ENCODE data around the gene INTS6.

The INTS6 gene

DNA sequence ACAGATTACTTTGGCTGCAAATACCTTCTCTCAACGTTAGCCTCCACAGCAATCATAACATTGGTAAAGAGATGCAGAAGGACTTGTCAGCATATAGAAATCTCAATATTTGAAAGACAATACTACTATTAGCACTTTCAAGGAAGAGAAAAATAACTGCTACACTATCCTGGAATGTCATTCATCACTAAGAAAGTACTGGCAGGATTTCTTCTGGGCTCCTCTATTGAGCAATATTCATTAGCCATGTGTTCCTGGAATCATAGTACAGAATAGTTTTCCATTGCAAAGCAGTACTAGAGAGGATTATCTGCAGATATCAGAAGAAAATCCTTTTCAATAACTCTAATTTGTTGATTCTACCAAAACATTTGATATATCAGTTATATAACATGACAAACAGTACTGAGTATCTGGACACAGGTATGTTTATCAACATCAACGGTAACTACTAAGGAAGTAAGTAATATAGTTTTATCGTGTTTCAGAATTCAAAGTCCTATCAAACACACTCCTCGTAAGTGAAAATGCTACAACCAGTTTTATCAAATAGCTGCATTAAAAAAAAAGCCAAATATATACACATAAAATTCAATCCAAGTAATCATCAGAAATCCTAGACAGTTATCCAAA lies 27.3 kb downstream of the INTS6 start:
- peak; percentile 64 for DNase-seq (ENCODE audit: low read depth)
- H3K4me3 ChIP-seq (ENCODE audit: low read depth, low read length), result no peak overlapping the region
- TF ChIP-seq, protein P1, sequence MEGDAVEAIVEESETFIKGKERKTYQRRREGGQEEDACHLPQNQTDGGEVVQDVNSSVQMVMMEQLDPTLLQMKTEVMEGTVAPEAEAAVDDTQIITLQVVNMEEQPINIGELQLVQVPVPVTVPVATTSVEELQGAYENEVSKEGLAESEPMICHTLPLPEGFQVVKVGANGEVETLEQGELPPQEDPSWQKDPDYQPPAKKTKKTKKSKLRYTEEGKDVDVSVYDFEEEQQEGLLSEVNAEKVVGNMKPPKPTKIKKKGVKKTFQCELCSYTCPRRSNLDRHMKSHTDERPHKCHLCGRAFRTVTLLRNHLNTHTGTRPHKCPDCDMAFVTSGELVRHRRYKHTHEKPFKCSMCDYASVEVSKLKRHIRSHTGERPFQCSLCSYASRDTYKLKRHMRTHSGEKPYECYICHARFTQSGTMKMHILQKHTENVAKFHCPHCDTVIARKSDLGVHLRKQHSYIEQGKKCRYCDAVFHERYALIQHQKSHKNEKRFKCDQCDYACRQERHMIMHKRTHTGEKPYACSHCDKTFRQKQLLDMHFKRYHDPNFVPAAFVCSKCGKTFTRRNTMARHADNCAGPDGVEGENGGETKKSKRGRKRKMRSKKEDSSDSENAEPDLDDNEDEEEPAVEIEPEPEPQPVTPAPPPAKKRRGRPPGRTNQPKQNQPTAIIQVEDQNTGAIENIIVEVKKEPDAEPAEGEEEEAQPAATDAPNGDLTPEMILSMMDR (conservative IDR thresholded peaks at IDR 0.05; ENCODE audit: low read depth, low read length), result no peak

DNA sequence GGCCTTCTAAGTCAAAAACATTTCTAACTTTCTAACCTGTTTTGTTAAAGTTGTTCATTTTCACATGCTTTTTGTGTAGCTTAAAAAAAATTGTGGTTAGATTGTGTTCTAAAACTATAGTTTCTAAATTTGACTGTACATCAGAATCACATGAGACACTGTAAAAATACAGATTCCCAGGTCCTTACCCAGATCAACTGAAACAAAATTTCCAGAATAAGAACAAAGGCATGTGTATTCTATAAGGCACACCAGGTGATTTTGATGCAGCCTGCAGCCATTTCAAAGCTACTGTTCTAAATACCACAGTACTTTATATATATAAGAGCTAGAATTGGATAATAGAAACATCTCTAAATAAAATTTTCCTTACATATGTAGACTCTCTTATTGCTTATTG lies 29.1 kb downstream of the INTS6 start:
- H3K4me3 ChIP-seq (ENCODE audit: low read depth, low read length), result no peak overlapping the region
- TF ChIP-seq, protein P1 (conservative IDR thresholded peaks at IDR 0.05; ENCODE audit: low read depth, low read length), result no peak
- no peak for DNase-seq (ENCODE audit: low read depth)

DNA sequence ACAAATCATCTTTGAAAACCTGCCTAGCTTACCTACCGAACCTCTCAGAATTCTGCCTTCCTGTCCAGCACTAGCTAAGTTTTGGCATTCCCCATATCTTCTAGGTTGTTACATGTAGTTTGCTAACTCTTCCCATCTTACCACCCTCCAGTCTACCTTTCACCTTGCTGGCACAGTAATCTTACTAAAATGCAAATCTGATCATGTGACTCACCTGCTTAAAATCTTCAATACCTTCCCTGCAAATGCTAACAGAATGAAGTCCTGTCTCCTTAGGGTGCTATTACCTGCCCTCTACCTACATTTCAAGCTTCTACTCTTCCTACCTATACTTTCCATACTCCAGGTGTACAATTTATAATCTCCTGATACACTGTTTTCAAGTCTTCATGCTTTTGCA lies 30.4 kb downstream of the INTS6 start:
- H3K4me3 ChIP-seq (ENCODE audit: low read depth, low read length), result no peak overlapping the region
- DNase-seq (ENCODE audit: low read depth), result no peak
- TF ChIP-seq, protein P1 (conservative IDR thresholded peaks at IDR 0.05; ENCODE audit: low read depth, low read length), result no peak

DNA sequence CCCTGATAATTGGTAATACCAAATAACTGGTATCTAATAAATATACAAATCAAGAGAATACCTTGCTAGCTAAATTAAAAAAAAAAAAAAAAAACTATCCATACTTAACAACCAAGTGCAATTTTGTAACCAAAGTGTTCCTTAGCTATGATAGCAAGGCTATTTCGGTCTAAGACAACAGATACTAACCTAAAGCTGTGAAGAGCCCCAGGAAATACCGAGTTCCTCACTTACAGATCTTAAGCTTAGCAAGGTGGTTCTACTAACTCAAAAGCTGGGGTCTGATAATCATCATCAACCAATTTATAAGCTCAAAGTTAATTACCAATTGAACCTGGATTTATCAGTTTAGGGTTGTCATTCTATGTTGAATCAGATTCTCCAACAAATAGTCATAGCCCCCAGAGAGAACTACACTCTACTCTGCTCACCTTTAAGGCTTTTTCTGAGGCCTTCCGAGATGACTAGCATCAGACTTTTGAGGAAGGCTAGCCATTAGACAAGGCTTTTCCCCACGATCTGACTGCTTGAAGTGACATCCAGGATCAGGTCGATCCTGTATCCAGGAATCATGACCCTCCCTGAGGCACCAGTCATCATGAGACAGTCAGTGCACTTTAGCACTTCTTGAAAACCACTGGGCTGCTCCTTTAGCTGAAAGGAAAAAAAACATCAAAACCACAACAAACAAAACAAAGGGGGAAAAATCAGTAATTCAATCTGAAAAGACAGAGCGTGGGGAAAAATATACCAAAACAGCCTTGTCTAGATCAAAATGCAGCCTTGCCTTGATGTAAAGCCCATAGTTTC lies 31.9 kb downstream of the INTS6 start:
- TF ChIP-seq, protein P1 (conservative IDR thresholded peaks at IDR 0.05; ENCODE audit: low read depth, low read length), result no peak
- no peak for DNase-seq (ENCODE audit: low read depth)

GRCh38 chr13:51419001-51419636 lies 33.7 kb downstream of the INTS6 start:
- H3K4me3 ChIP-seq (ENCODE audit: low read depth, low read length), result no peak overlapping the region
- no peak for DNase-seq (ENCODE audit: low read depth)
- TF ChIP-seq, protein P1 (conservative IDR thresholded peaks at IDR 0.05; ENCODE audit: low read depth, low read length), result no peak

More for the DNA sequence above, 31.9 kb downstream of the INTS6 start:
- no peak overlapping the region for H3K4me3 ChIP-seq (ENCODE audit: low read depth, low read length)

- TF ChIP-seq, protein P1 (conservative IDR thresholded peaks at IDR 0.05; ENCODE audit: low read depth, low read length), result no peak
- H3K4me3 ChIP-seq (ENCODE audit: low read depth, low read length), result no peak overlapping the region
- no peak for DNase-seq (ENCODE audit: low read depth)
Observed at GRCh38 chr13:51417716-51418115, 35.1 kb downstream of the INTS6 start.
